ENCODE measurements around the gene KCNQ2.

- TF ChIP-seq POLR2A (IDR thresholded peaks at IDR 0.05) = no peak
- no peak for TF ChIP-seq CTCF (IDR thresholded peaks at IDR 0.05)
Observed at GRCh38 chr20:63478346-63479302, 6.2 kb upstream of the KCNQ2 start.
